ENCODE data around the gene CPED1. TPM values are rescaled to one million over a fixed set of nuclear protein-coding genes. Genes with fewer than 3 reads are reported as not detected.

The CPED1 gene
- total RNA-seq, 1 donor from 2014 or later: not detected

DNA sequence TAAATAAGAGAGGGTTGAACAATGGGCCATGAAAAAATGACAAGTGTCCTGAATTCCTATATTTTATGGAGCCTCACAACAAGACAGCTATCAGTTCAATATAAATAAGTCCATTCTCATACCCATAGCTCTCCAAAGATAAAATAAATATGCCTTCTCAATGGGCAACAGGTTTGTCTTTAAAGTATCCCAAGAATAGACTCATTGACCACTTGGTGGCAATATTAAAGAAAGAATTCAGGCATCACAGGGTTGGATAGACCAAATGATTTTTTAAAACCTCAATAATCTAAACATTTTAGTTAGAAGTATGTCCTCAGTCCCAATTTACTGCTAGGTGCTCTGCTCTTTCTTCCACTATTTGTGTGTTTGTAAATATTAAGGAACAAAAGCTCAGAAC, 175.2 kb downstream of the CPED1 start:
- DNase-seq: no peak
- TF ChIP-seq, protein P1, sequence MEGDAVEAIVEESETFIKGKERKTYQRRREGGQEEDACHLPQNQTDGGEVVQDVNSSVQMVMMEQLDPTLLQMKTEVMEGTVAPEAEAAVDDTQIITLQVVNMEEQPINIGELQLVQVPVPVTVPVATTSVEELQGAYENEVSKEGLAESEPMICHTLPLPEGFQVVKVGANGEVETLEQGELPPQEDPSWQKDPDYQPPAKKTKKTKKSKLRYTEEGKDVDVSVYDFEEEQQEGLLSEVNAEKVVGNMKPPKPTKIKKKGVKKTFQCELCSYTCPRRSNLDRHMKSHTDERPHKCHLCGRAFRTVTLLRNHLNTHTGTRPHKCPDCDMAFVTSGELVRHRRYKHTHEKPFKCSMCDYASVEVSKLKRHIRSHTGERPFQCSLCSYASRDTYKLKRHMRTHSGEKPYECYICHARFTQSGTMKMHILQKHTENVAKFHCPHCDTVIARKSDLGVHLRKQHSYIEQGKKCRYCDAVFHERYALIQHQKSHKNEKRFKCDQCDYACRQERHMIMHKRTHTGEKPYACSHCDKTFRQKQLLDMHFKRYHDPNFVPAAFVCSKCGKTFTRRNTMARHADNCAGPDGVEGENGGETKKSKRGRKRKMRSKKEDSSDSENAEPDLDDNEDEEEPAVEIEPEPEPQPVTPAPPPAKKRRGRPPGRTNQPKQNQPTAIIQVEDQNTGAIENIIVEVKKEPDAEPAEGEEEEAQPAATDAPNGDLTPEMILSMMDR (IDR thresholded peaks at IDR 0.05; ENCODE audit: partially characterized antibody, unreplicated experiment): no peak
- H3K36me3 Mint-ChIP-seq (ENCODE audit: unreplicated experiment): no peaks in the 10 kb centered on the region
- no peak overlapping the region for H3K4me3 Mint-ChIP-seq (ENCODE audit: unreplicated experiment)
- H3K27ac Mint-ChIP-seq (ENCODE audit: unreplicated experiment): no peak overlapping the region
- H3K27me3 Mint-ChIP-seq (ENCODE audit: unreplicated experiment): no peaks in the 10 kb centered on the region
- no peaks in the 10 kb centered on the region for H3K4me1 Mint-ChIP-seq (ENCODE audit: low read depth, unreplicated experiment)
- H3K9me3 Mint-ChIP-seq (ENCODE audit: unreplicated experiment): no peaks in the 10 kb centered on the region

DNA sequence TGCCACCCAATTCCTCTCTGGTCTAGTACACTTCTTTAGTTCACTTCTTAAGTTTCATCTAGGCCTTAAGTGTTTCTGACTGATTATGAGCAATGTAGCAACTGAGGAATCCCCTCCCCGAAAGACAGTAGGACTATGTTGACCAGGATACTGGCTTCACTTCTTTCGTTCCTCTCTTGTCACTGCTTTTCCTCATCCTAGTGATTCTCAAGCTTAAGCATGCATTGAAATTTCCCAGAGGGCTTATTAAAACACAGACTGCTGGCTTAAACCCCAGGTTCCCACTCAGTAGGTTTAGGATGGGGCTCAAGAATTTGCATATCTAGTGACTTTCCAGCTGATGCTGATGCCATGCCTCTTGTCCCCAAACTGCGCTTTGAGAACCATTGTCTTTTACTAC, 175.7 kb downstream of the CPED1 start:
- H3K36me3 Mint-ChIP-seq (ENCODE audit: unreplicated experiment): no peaks in the 10 kb centered on the region
- no peak for DNase-seq
- H3K27me3 Mint-ChIP-seq (ENCODE audit: unreplicated experiment): no peaks in the 10 kb centered on the region
- H3K27ac Mint-ChIP-seq (ENCODE audit: unreplicated experiment): no peak overlapping the region
- TF ChIP-seq, protein P1 (IDR thresholded peaks at IDR 0.05; ENCODE audit: partially characterized antibody, unreplicated experiment): no peak
- H3K4me3 Mint-ChIP-seq (ENCODE audit: unreplicated experiment): no peak overlapping the region
- H3K4me1 Mint-ChIP-seq (ENCODE audit: low read depth, unreplicated experiment): no peaks in the 10 kb centered on the region
- no peaks in the 10 kb centered on the region for H3K9me3 Mint-ChIP-seq (ENCODE audit: unreplicated experiment)

GRCh38 chr7:121166916-121167315, 178.4 kb downstream of the CPED1 start:
- H3K9me3 Mint-ChIP-seq (ENCODE audit: unreplicated experiment): no peaks in the 10 kb centered on the region
- H3K4me3 Mint-ChIP-seq (ENCODE audit: unreplicated experiment): no peak overlapping the region
- H3K27me3 Mint-ChIP-seq (ENCODE audit: unreplicated experiment): no peaks in the 10 kb centered on the region
- TF ChIP-seq, protein P1 (IDR thresholded peaks at IDR 0.05; ENCODE audit: partially characterized antibody, unreplicated experiment): no peak
- no peaks in the 10 kb centered on the region for H3K36me3 Mint-ChIP-seq (ENCODE audit: unreplicated experiment)
- no peaks in the 10 kb centered on the region for H3K4me1 Mint-ChIP-seq (ENCODE audit: low read depth, unreplicated experiment)
- no peak overlapping the region for H3K27ac Mint-ChIP-seq (ENCODE audit: unreplicated experiment)
- no peak for DNase-seq

GRCh38 chr7:121167971-121168370, 179.5 kb downstream of the CPED1 start:
- Mint-ChIP-seq H3K9me3 (ENCODE audit: unreplicated experiment) (no peaks in the 10 kb centered on the region), H3K36me3 (ENCODE audit: unreplicated experiment) (no peaks in the 10 kb centered on the region), H3K4me3 (ENCODE audit: unreplicated experiment) (no peak overlapping the region), H3K27ac (ENCODE audit: unreplicated experiment) (no peak overlapping the region), H3K4me1 (ENCODE audit: low read depth, unreplicated experiment) (no peaks in the 10 kb centered on the region), H3K27me3 (ENCODE audit: unreplicated experiment) (no peaks in the 10 kb centered on the region)
- DNase-seq: no peak
- TF ChIP-seq, protein P1 (IDR thresholded peaks at IDR 0.05; ENCODE audit: partially characterized antibody, unreplicated experiment): no peak

- no peak for DNase-seq
- H3K4me1 Mint-ChIP-seq (ENCODE audit: low read depth, unreplicated experiment): no peaks in the 10 kb centered on the region
- H3K9me3 Mint-ChIP-seq (ENCODE audit: unreplicated experiment): no peaks in the 10 kb centered on the region
- no peak overlapping the region for H3K4me3 Mint-ChIP-seq (ENCODE audit: unreplicated experiment)
- no peaks in the 10 kb centered on the region for H3K36me3 Mint-ChIP-seq (ENCODE audit: unreplicated experiment)
- no peaks in the 10 kb centered on the region for H3K27me3 Mint-ChIP-seq (ENCODE audit: unreplicated experiment)
- TF ChIP-seq, protein P1 (IDR thresholded peaks at IDR 0.05; ENCODE audit: partially characterized antibody, unreplicated experiment): no peak
- no peak overlapping the region for H3K27ac Mint-ChIP-seq (ENCODE audit: unreplicated experiment)
Observed at GRCh38 chr7:121169469-121169868, 181.0 kb downstream of the CPED1 start.
